Activated CD8-positive, alpha-beta memory T cell treated with anti-CD3 and anti-CD28 coated beads, Interleukin-2, amount 50 U/mL, for 1 hour (primary cell): ENCODE results near the gene FMN1.

Source experiments
- DNase-seq: peaks from one replicate; pipeline ENCODE4 v3.0.0-alpha.2; 2020; ENCODE audit errors: extremely low read depth

FMN1 gene

DNA sequence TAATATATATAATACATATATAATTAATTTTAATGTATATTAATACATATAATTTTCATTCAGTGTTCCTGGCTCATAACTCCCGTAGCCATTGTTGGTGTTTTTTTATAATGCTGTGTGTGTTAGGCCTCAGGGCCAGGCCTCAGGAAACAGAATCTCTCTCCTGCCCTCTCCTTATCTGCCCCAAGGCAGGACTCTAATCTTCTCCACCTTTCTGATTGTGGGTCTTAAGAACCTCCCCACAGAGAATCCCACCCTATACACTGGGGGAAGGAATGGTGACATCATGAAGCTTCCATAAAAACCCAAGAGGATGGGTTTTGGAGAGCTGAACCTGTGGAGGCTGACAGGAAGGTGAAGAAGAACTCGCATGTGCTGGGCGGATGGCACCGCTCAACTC, 4.0 kb upstream of the FMN1 start:
- DNase-seq, result no peak

DNA sequence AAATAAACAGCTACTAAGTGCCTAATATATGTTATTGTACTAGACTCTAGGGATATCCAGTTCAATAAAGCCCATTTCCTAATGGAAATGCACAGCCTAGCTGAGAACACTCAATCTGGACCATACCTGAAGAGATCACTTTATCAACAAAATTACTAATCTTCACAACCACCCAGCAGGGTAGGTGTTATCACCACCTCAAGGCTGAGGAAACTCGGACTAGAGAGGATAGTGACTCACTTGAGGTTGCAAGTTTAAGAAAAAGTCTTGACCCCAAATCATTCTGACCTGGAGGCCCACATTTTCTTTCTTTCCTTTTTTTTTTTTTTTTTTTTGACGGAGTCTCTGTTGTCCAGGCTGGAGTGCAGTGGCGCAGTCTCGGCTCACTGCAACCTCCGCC, 3.1 kb upstream of the FMN1 start:
- no peak for DNase-seq

DNA sequence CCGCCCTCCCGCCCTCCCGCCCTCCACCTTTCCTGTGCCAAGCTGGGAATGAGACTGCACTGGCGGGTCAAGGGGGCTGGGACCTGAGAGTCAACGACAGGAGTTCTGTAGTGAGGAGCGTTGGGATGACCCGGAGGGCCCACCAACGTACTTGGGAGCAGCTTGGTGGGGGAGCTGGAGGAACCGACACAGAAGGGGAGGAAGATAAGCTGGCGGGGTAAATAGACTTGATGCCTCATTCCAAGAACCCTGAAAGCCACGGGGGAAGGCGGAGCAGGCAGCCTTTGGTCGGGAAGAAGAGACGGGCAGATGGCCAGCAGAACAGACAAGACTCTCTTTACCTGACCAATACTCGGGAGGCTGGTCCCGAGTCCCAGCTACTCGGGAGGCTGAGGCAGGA, 277 bp downstream of the FMN1 start:
- no peak for DNase-seq

DNA sequence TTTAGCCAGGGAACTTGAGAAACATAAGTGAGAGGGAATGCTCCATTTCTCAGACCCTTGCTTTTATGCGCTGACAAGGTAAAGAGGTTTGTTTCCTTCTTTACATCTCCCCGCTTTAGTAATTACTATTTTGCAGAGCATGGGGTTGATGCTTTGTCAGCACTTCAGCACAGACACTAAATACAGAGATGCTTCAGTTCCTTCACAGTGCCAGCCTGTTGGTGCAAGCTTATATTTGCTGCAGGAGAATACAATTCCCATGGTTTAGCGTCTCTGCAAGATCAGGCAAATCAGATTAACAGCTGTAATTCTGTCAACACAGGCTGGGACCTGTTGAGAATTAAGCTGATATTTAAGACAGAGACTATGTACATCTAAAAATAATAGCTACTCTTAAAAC, 2.9 kb downstream of the FMN1 start:
- no peak for DNase-seq

DNA sequence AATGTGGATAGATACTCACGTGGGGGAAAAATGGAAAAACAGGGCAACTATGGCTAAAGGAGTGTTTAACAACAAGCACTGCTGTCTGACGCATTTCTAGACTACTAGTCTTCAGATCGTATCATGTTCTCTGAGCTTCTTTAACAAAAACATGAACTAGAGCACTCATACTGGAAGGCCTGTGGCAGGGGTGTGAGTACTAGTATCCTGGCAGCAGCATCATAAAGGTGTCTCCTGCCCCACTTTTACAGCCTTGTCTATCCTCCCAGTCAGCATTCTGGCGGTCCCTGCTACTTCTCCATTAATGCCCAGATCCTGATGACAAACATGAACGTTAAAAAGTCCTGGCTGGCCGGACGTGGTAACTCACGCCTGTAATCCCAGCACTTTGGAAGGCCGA, 4.0 kb downstream of the FMN1 start:
- DNase-seq, result no peak

DNA sequence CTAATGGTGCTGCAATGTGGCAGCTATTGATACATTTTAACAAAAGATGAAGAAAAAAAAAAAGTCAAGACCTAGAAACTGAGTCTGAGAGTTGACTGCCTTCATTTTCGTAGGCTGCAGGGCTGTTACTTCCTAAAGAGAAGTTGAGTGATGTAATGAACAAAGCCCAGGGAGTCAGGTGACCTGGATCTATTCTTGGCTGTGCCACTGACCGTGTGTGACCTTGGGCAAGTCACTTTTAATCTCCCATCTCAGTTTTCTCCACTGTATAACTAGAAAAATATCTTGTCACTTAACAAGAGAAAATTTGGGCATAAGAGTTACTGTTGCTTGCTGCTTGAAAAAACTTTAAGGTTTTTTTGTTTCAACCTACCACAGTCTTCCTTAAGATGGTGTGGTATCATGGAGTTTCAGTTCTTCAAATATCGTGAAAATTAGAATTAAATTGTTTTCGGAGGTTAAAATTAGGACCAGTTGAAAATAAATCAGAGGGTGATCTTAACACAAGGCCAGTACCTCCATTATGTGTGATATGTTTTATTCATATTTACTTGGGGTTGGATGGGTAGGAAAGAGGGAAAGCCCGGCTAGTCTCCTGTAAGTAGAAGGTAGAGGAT, 5.8 kb downstream of the FMN1 start:
- no peak for DNase-seq

DNA sequence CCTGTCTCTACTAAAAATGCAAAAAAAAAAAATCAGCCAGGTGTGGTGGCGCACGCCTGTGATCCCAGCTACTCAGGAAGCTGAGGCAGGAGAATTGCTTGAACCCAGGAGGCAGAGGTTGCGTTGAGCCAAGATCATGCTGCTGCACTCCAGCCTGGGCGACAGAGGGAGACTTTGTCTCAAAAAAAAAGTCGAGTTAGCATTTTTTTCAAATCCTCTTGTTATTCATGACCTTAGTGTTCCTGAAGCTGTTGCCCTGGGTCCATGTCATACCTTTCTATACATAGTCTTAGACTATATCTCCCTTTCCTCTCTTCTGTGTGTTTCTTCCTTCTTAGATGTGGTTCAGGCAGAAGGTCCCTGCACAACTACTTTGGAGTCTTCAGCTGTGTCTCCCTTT, 6.4 kb downstream of the FMN1 start:
- no peak for DNase-seq

DNA sequence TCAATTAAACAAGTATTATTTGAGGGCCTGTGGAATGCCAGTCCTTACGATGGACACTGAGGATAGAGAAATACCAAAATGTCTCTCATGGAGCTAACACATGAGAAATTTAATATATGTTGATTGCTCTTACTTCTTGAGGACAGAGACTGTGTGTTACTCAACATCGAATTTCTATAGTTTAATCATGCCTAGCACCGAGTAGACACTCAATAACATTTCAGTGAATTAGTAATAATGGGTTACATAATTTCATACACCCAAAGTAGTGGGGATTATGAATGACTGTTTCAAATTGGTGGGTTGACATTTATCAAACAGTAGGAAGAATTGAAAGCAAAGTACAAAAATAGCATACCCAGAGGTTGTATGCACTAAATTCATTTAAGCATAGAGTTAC, 11.2 kb downstream of the FMN1 start:
- no peak for DNase-seq

DNA sequence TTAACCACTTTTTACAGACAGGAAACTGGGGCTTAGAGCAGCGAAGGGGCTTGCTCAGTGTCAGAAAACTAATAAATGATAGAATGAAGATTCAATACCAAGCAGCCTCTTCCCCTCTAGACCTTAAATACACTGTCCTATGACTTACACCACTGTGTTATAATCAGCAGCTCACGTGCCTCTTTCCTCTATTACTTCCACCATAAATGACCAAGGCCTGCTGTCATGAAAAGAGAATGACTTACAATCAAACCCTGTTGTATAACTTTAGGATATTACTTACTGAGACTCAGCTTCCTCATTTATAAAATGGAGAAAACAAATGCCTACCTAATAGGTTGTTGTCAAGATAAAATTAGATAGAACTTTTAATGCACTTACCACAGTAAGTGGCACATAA, 11.6 kb downstream of the FMN1 start:
- no peak for DNase-seq

DNA sequence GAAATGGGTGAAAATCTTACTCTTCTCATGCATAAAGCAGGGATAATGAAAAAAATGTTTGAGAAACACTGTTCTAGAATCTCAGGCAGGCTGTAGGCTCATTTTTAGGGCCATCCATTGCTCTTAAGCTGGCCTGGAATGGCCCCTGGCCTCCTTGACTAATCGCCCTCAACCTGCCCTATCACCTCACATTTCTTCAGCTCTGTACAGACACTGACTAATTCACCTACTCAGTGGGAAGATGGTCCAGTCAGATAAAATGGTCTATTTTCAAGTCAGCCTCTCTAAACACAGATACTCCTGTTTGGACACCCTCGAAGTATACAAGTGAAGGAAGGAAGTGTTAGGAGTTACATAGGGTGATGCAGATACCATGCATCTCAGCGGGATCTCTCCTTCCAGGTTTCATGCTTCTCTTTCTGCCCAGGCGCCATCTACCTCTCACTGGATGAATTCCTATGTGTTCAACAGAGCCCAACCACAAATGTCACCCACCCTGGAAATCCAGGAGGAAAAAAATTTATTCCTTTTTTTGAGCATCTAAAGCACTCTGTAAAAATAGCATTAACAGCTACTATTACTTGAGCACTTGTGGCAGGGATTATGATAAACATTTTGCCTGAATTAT, 12.1 kb downstream of the FMN1 start:
- no peak for DNase-seq

DNA sequence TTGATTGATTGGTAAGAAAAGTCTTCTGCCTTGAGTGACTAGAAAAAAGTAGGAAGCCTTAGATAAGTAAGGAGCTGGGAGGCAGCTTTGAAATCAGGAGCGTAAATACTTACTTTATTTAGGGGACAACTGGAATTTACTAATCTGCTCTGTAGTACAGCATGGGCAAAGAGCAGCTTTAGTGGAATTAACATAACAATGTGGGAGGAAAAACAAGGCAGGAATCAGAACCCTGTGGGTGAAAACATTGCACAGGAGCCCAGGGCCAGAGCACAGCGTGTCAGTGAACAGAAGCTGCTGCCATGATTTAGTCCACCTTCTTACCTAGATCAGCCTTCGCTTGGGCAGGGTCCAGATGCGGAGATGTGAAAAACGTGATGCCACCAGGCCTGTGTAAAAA, 14.6 kb downstream of the FMN1 start:
- DNase-seq, result no peak

DNA sequence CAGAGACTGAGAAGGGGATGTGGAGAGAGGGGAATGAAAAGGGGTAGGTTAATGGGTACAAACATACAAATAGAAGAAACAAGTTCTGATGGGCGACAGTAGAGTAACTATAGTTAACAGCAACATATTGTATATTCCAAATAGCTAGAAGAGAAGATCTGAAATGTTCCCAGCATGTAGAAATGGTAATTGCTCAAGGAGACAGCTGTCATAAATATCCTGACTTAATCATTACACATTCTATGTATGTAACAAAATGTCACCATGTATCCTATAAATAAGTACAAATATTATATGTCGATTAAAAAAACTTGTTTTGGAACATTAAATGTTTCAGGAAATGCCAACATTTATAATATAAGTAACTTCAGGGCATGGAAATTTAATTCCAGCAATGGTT, 23.3 kb downstream of the FMN1 start:
- no peak for DNase-seq

DNA sequence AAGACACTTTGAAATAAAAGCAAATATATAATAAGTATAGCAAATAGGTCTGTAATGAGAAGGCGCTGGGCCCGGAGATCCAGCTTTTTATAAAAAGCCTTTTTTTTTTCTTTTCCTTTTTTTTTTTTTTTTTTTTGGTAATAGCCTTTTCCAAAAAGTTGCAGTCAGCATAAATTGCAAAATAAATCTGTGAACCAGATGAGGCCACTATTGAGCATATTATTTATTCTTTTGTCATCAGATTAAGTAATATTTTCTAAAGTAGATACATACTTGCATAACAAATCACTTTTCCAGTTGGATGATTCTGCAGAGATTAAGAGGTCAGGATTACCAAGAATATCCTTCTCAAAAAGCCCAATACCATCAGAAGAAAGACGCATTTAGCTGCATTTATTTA, 24.9 kb downstream of the FMN1 start:
- DNase-seq, result no peak

DNA sequence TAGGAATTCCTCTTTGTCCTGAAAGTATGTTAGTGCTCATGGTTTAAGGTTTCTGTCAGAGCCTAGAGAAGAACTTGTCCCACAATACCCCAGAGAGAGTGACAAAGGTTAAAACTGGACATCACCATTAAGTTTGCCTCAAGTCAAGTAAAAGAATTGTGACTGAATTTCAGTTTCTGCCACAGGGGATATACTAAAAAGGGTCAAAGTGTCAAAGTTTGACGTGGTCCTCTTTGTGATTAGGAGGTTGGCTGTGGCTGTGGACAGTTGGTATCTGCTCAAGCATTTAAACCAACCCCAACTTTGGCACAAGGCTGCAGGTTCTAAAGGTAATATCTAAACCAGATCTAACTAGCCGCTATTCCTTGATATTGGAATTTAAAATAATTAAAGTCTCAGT, 26.1 kb downstream of the FMN1 start:
- DNase-seq, result no peak

DNA sequence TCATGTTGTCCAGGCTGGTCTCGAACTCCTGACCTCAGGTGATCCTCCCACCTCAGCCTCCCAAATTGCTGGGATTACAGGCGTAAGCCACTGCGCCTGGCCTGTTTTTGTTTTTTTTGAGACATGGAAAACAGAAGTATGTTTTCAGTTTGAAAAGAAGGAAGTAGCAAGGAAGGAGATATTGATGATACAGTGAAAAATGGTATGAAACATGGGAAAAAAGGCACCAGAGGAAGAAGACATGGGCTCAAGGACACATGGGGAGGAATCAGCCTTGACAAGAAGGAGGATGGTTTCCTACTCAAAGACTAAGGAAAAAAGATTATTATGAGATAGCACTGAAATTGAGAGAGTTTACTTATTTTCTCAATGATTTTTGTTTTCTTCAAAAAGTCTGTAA, 30.7 kb downstream of the FMN1 start:
- DNase-seq, result no peak

DNA sequence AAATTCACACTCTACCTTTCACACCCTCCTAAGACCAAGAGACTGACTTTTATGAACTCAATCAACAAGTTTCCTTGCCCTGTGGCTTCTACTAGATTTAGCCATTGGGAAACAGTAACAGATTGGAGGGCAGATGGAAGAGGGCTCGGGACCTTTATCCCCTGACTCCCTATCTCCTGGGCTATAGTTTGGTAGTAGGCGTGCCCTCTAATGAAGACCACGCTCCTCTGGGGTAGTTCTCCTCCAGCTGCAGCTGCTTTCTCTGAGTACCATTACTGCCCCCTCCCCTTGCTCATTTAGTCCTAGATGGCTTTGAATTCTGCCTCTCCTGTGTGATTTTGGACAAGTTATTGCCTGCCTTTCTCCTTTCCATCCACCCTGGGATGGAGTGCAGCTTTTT, 33.3 kb downstream of the FMN1 start:
- no peak for DNase-seq

DNA sequence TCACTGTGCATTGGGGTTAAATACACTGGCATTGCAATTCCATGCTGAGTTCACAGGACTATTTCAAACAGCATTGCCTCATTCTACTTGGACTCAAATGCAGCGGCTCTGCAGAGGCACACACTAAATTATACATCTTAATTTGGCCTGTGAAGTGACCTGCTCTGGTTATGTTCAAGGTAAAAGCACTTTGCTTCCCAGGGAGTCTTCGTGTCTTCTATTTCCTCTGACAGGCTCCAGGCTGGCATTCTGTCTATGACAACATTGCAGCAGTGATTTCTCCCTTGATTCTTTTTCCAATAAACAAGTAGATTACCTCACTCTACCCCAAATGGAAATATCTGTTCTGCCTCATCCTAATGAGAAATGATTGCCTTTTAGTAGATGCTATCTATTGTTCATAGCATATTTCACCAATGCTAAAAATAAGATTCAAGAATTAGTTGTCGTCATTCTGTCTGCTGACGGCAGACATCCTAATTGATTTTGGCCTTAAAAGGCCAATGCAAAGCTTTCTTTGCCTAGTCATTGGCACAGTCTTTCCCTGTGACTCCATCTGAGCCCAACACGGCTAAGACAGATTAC, 33.8 kb downstream of the FMN1 start:
- DNase-seq, result no peak

DNA sequence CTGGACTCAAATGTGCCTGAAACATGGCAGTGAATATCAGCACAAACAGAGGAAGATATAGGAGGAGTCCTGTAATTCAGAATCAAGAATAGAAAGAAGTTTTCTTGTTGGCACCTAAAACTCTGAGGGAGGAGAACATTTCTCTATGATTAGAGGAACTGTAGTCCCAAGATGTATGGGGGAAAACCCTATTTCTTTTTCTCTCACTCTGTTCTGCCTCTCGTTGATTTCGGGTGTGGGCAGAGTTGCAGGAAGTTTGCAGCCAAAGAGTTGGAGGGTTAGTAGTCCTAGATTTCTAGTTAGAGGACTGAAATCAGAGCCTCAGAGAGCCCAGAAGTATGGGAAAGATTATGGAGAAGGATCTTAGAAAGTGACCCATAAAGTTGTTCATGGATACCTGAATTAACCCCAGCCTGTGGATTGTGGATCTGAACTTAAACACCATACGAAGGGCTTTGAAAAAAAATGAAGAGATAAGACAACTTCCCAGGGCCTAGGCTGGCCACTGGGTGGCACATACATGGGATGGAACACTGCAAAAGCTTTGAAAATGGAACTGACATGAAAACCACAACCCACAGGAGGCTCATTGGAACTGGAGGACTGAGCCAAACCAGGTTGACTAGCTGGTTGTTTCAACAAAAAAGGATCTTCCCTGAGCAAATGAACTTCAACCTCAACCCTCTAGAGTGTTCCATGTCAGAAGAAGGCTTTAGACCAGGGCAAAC, 34.6 kb downstream of the FMN1 start:
- DNase-seq, result no peak

DNA sequence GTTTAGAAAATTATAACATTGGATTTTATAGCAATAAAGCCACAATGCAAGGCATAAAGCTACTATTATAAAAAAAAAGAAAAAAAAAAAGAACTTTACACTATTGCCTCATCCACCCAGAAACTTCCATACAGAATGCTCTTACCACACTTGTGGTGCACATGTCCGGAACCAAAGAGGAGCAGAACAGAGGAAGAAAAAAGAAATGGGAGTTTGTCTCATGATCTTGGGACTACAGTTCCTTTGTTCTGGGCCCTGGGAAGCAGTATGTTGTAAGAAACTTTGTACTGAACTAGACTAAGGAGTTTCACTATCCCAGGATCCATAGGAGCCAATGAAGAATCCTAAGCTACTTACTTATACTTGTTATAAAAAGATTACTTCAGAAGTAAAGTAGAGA, 36.1 kb downstream of the FMN1 start:
- no peak for DNase-seq

DNA sequence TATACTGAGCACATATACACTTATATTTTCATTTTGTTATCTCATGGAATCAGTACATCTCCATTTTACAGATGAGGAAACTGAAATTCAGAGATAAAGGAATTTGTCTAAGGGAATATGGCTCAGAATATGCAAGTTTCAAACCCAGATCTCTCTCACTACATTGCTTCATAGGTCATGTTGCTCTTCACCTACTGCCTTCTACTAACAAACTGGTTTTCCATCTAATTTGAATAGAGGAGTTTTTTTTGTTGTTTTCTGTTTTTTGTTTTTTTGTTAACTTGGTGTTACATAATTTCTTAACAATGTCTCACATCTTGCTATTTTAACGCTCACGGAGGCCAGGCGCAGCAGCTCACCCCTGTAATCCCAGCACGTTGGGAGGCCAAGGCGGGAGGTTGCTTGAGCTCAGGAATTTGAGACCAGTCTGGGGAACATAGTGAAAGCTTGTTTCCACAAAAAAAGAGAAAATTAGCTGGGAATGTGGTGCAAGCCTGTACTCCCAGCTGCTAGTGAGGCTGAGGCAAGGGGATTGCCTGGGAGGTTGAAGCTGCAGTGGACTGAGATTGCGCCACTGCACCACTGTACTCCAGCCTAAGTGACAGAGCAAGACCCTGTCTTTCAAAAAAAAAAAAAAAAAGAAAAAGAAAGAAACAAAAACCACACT, 37.0 kb downstream of the FMN1 start:
- no peak for DNase-seq

DNA sequence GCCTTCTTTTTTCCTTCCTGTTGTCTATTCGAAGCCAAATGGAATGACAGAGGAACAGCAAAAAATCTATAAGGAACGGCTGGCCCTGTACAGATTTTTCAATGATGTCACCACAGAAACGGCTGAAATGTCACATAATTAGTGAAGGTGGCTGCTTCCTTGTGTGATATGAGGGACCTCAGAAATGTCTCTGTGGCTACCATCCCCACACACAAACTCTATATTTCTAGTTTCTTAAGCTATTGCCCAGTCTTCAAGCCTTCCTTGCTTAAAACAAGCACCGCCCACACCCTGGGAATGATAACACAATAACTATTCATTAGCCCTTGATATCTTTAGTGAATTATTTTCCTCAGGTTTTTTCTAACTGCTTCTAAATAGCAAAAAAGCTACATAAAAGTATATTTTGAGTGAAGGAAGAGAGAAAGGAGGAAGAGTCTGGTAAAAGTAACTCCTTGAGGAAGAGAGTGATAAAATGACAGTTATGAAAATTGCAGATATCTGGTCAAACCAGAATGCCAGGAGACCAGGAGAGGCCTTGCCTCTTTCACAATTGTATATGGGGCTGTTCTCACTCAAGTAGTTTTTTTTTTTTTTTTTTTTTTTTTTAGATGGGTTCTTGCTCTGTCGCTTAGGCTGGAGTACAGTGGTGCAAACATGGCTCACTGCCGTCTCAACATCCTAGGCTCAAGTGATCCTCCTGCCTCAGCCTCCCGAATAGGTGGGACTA, 38.7 kb downstream of the FMN1 start:
- DNase-seq, result no peak
